Esophagus squamous epithelium (tissue), 4 donors: ENCODE data around the gene BCL2.

Experiments
- CTCF ChIP-seq, 6 experiments: fragments of 450-650 bp in 4 of 6; fragments of 200-600 bp in 2 of 6; sonication (generic) in 2 of 6; IDR thresholded peaks; one replicate each; pipeline ENCODE4 v1.5.1; 2016 to 2019; ENCODE audit warnings: antibody characterized with exemption in 6 of 6, mild to moderate bottlenecking in 4 of 6, moderate library complexity in 4 of 6
- POLR2A ChIP-seq, 4 donors: fragments of 450-650 bp; IDR thresholded peaks; one replicate each; pipeline ENCODE4 v1.6.1; 2017; ENCODE audit warnings: antibody characterized with exemption in 4 of 4, mild to moderate bottlenecking in 4 of 4, moderate library complexity in 3 of 4

- TF ChIP-seq CTCF (IDR thresholded peaks at IDR 0.05) (no peak), POLR2A (IDR thresholded peaks at IDR 0.05) (no peak)
Observed at GRCh38 chr18:63287691-63288220, 31.8 kb downstream of the BCL2 start.
